SK-N-MC (cell line): ENCODE measurements around the gene ROPN1L.

ENCODE experiments used
- EZH2 ChIP-seq: fragments of 200-600 bp; sonication (generic); IDR thresholded peaks from one replicate; pipeline ENCODE4 v1.6.1; 2017; ENCODE audit warnings: antibody characterized with exemption
- FOXP2 ChIP-seq: optimal IDR thresholded peaks from 2 replicates; pipeline ENCODE3; 2011; ENCODE audit warnings: mild to moderate bottlenecking, moderate library complexity; ENCODE audit not compliant: insufficient read depth; ENCODE audit errors: extremely low read length, control extremely low read depth
- POLR2AphosphoS5 ChIP-seq: IDR thresholded peaks from 2 replicates; pipeline ENCODE4 v1.6.1; 2012; ENCODE audit warnings: mild to moderate bottlenecking, low read depth, low read length, borderline replicate concordance

- TF ChIP-seq POLR2AphosphoS5 = no peak
- no peak for TF ChIP-seq EZH2
- TF ChIP-seq FOXP2 = no peak
Observed at GRCh38 chr5:10498350-10498749, 56.7 kb downstream of the ROPN1L start.
